HepG2 (cell line): ENCODE data around the gene GJB6. TPM values are rescaled to one million over a fixed set of nuclear protein-coding genes. Genes with fewer than 3 reads are reported as not detected.

Source experiments
- ATAC-seq: fragments of 200-7000 bp; cut with Tn5 transposase; 3 replicates; pipeline ENCODE4 v1.9.1; 2020; ENCODE audit warnings: mild to moderate bottlenecking, moderate library complexity
- BruUV-seq: library from RNA; stranded (reverse); fragments of 400-500 nt; replicated peaks from 2 replicates; lab custom pipeline; 2021; lab: Mats Ljungman, UMichigan
- CTCF ChIA-PET: fragments of 300-600 bp; formaldehyde crosslinking; extraction: SDS; loops from one replicate; lab custom pipeline; 2021; ENCODE audit warnings: low total read pairs, inconsistent platforms, low intra/inter-chr PET ratio; lab: Yijun Ruan, JAX
- POLR2A ChIA-PET: fragments of 350-600 bp; sonication (Branson Sonifier 250); formaldehyde crosslinking; loops from one replicate; lab custom pipeline; 2020; ENCODE audit warnings: antibody characterized with exemption, inconsistent platforms; lab: Yijun Ruan, JAX
- DNase-seq: peaks from one replicate; pipeline ENCODE4 v3.0.0-alpha.2; 2015; ENCODE audit warnings: low spot score
- FAIRE-seq: peaks from 3 replicates; lab custom pipeline; 2011; peaks lifted over from hg19 to GRCh38; lab: Jason Lieb, UNC
- H2AFZ ChIP-seq: one replicate; pipeline ENCODE4 v1.6.1; 2011; ENCODE audit warnings: low read length, inconsistent platforms
- H3K27ac ChIP-seq: fragments of 300-600 bp; 3 replicates; pipeline ENCODE4 v1.8.0; 2011; ENCODE audit warnings: mixed run types, mild to moderate bottlenecking, mixed read lengths, low read length, inconsistent platforms; ENCODE audit not compliant: insufficient read depth; ENCODE audit errors: extremely low read length
- H3K27me3 ChIP-seq, 2 experiments: fragments of 200-600 bp in 1 of 2; 2 replicates in 1 of 2; 3 replicates in 1 of 2; pipeline versions ENCODE4 v1.6.0 to v1.8.0; 2011; ENCODE audit warnings: low read length in 2 of 2, mild to moderate bottlenecking in 2 of 2, moderate library complexity in 2 of 2, inconsistent platforms in 1 of 2; ENCODE audit not compliant: insufficient read depth in 2 of 2, control insufficient read depth in 1 of 2
- H3K36me3 ChIP-seq, 2 experiments: fragments of 200-600 bp in 1 of 2; replicated peaks in 1 of 2; 2 replicates in 1 of 2; 3 replicates in 1 of 2; pipeline versions ENCODE4 v1.5.1 to v1.8.0; 2011; ENCODE audit warnings: low read length in 2 of 2, inconsistent platforms in 1 of 2; ENCODE audit not compliant: insufficient read depth in 2 of 2, control insufficient read depth in 1 of 2
- H3K4me1 ChIP-seq: 2 replicates; pipeline ENCODE4 v1.5.1; 2012; ENCODE audit warnings: low read length, inconsistent platforms; ENCODE audit not compliant: insufficient read depth
- H3K4me2 ChIP-seq: 2 replicates; pipeline ENCODE4 v1.6.0; 2011; ENCODE audit warnings: low read depth, low read length, inconsistent platforms
- H3K4me3 ChIP-seq, 3 experiments: fragments of 200-600 bp in 1 of 3; sonication (generic), shearing (Covaris generic) in 1 of 3; replicated peaks in 1 of 3; 2 replicates each; pipeline ENCODE4 v1.5.1; 2011 to 2016; ENCODE audit warnings: low read length in 3 of 3, inconsistent platforms in 2 of 3, low read depth in 2 of 3, mild to moderate bottlenecking in 2 of 3, control low read depth in 1 of 3, mixed read lengths in 1 of 3; ENCODE audit not compliant: insufficient read depth in 1 of 3
- H3K79me2 ChIP-seq: one replicate; pipeline ENCODE4 v1.6.1; 2011; ENCODE audit warnings: low read length, inconsistent platforms; ENCODE audit not compliant: insufficient read depth
- H3K9ac ChIP-seq: 2 replicates; pipeline ENCODE4 v1.6.0; 2011; ENCODE audit warnings: mild to moderate bottlenecking, low read depth, low read length, inconsistent platforms; ENCODE audit not compliant: insufficient read depth
- H3K9me3 ChIP-seq: 2 replicates; pipeline ENCODE4 v1.5.1; 2012; ENCODE audit warnings: mild to moderate bottlenecking, low read length
- H4K20me1 ChIP-seq: 2 replicates; pipeline ENCODE4 v1.6.0; 2011; ENCODE audit warnings: inconsistent platforms, mild to moderate bottlenecking, low read length, moderate library complexity; ENCODE audit not compliant: insufficient read depth
- ATF3 ChIP-seq: sonication (generic); formaldehyde crosslinking; IDR thresholded peaks from 2 replicates; pipeline ENCODE4 v1.4.0; 2020; ENCODE audit warnings: missing genetic modification reagents
- ATF4 ChIP-seq, 2 experiments: fragments of 450-650 bp in 1 of 2; sonication (generic) in 1 of 2; formaldehyde crosslinking; IDR thresholded peaks; 2 replicates each; pipeline versions ENCODE4 v1.5.0 to v1.8.0; 2020 to 2022; ENCODE audit warnings: mild to moderate bottlenecking in 1 of 2, missing genetic modification reagents in 1 of 2
- CHD2 ChIP-seq: IDR thresholded peaks from 2 replicates; pipeline ENCODE4 v1.6.1; 2011; ENCODE audit warnings: low read depth, low read length, improper control_type of control experiment
- CREB3 ChIP-seq: sonication (generic); formaldehyde crosslinking; IDR thresholded peaks from 2 replicates; pipeline ENCODE4 v1.5.0; 2020; ENCODE audit warnings: missing genetic modification reagents
- GLMP ChIP-seq: sonication (generic); formaldehyde crosslinking; IDR thresholded peaks from 2 replicates; pipeline ENCODE4 v1.9.0; 2021; ENCODE audit warnings: missing genetic modification reagents, mild to moderate bottlenecking, borderline replicate concordance
- HMG20B ChIP-seq: conservative IDR thresholded peaks from 2 replicates; pipeline ENCODE4 v1.6.1; 2016; ENCODE audit warnings: missing genetic modification reagents, missing compliant biosample characterization
- KLF11 ChIP-seq: IDR thresholded peaks from 2 replicates; pipeline ENCODE4 v1.6.1; 2016; ENCODE audit warnings: missing compliant biosample characterization
- MLLT10 ChIP-seq: sonication (generic); formaldehyde crosslinking; IDR thresholded peaks from 2 replicates; pipeline ENCODE4 v1.4.0; 2020; ENCODE audit warnings: missing genetic modification reagents
- MXD4 ChIP-seq: IDR thresholded peaks from 2 replicates; pipeline ENCODE4 v1.6.1; 2016; ENCODE audit warnings: mild to moderate bottlenecking, missing biosample characterization, missing genetic modification reagents
- SMARCC2 ChIP-seq: fragments of 450-650 bp; IDR thresholded peaks from 2 replicates; pipeline ENCODE4 v1.6.1; 2017; ENCODE audit warnings: antibody characterized with exemption, mild to moderate bottlenecking
- SP2 ChIP-seq: sonication (generic); formaldehyde crosslinking; IDR thresholded peaks from 2 replicates; pipeline ENCODE4 v1.5.1; 2020; ENCODE audit warnings: mild to moderate bottlenecking, missing genetic modification reagents
- ZEB1 ChIP-seq: IDR thresholded peaks from 2 replicates; pipeline ENCODE4 v1.6.1; 2012; ENCODE audit warnings: mild to moderate bottlenecking, low read depth, inconsistent platforms; ENCODE audit not compliant: insufficient replicate concordance
- ZNF383 ChIP-seq: sonication (generic); formaldehyde crosslinking; IDR thresholded peaks from 2 replicates; pipeline ENCODE4 v1.4.0; 2020; ENCODE audit warnings: missing genetic modification reagents, mild to moderate bottlenecking, borderline replicate concordance
- ZNF501 ChIP-seq: sonication (generic); formaldehyde crosslinking; IDR thresholded peaks from 2 replicates; pipeline ENCODE4 v1.5.1; 2020; ENCODE audit warnings: mild to moderate bottlenecking, moderate library complexity, missing genetic modification reagents
- ZNF672 ChIP-seq: sonication (generic); formaldehyde crosslinking; IDR thresholded peaks from 2 replicates; pipeline ENCODE4 v1.8.1; 2022; ENCODE audit warnings: missing genetic modification reagents
- ZNF83 ChIP-seq: sonication (generic); formaldehyde crosslinking; IDR thresholded peaks from 2 replicates; pipeline ENCODE4 v1.4.0; 2020; ENCODE audit warnings: missing genetic modification reagents, mild to moderate bottlenecking, borderline replicate concordance
- WGBS: methylation state at CpG from one replicate; pipeline ENCODE4 v1.1.6; 2017; ENCODE audit warnings: low lambda C conversion rate; 5-methylcytosine and 5-hydroxymethylcytosine counted together
- in situ Hi-C: cut with HindIII; loops from 2 replicates; pipeline ENCODE4 v1.10.0; 2017; ENCODE audit warnings: low pct_unique_long_range_greater_than_20kb; ENCODE audit not compliant: extremely low pct_ligation_motif_present
- intact Hi-C: fragments of 100-400 bp; cut with micrococcal nuclease; formaldehyde crosslinking; loops from one replicate; pipeline ENCODE4 v1.10.0; 2022; ENCODE audit not compliant: unreplicated experiment
- polyA plus RNA-seq, 8 experiments: library from polyadenylated mRNA; depleted of rRNA in 3 of 8; stranded (reverse) in 7 of 8; unstranded in 1 of 8; fragments of >200 nt; fragmentation: Illumina TruSeq in 4 of 8; extraction: Trizol in 4 of 8; gene quantifications; 2 replicates each; pipeline versions ENCODE4 v1.2.1 to v1.2.3, GENCODE V29; 2011 to 2016; ENCODE audit warnings: low read depth in 4 of 8, missing spikeins in 1 of 8, mixed read lengths in 1 of 8; ENCODE audit not compliant: insufficient read depth in 1 of 8
- total RNA-seq, 5 experiments: library from RNA; depleted of rRNA; stranded (reverse); fragments of >200 nt; fragmentation: Illumina TruSeq; extraction: Trizol; gene quantifications; 2 replicates each; pipeline ENCODE4 v1.2.3, GENCODE V29; 2016; ENCODE audit warnings: low read depth in 1 of 5

GJB6 gene
- total and polyA plus RNA-seq, 2 of the 13 experiments (the other 11 are each of a cell fraction or from before 2014, with no cell fraction given) = not detected

GRCh38 chr13:20239748-20240147 is 7.6 kb upstream of the GJB6 start:
- Histone ChIP-seq H3K4me2 (no peak overlapping the region), H3K79me2 (no peaks in the 10 kb centered on the region), H3K4me3 (no peak overlapping the region), H4K20me1 (peaks cover 2% of the 10 kb centered on the region; the same call in 1 of the 2 replicates), H3K4me1 (peaks cover 6% of the 10 kb centered on the region; the same call in 1 of the 2 replicates), H3K9ac (no peak overlapping the region), H3K27me3 (no peaks in the 10 kb centered on the region; a peak in 3 of 5 replicates), H3K9me3 (no peaks in the 10 kb centered on the region), H2AFZ (no peak overlapping the region), H3K36me3 (no peaks in the 10 kb centered on the region), H3K27ac (no peak overlapping the region)
- FAIRE-seq (no peak), ATAC-seq (no peak; the same call in 2 of the 3 replicates), DNase-seq (no peak)
- CTCF ChIA-PET = no interaction called here
- TF ChIP-seq ATF4 (CRISPR knock-in tag; IDR thresholded peaks at IDR 0.05) = no peak
- TF ChIP-seq HMG20B = no peak
- TF ChIP-seq SP2 (CRISPR knock-in tag) = no peak
- TF ChIP-seq GLMP (CRISPR knock-in tag) = no peak
- no peak for TF ChIP-seq ZNF83 (CRISPR knock-in tag)
- TF ChIP-seq MXD4 (CRISPR knock-in tag) = no peak
- TF ChIP-seq ZNF672 (CRISPR knock-in tag) = no peak
- TF ChIP-seq KLF11 = no peak
- TF ChIP-seq ZEB1 = no peak
- TF ChIP-seq CREB3 (CRISPR knock-in tag) = no peak
- no peak for TF ChIP-seq ATF3 (CRISPR knock-in tag)
- TF ChIP-seq SMARCC2 = no peak
- TF ChIP-seq ZNF501 = no peak
- no peak for TF ChIP-seq CHD2
- TF ChIP-seq MLLT10 (CRISPR knock-in tag) = no peak
- no peak for TF ChIP-seq ZNF383
- in situ Hi-C loops (no loop called here), intact Hi-C loops (no loop called here)
- POLR2A ChIA-PET = no interaction called here
- BruUV-seq = no TSS peak
- whole genome bisulfite sequencing = 32% methylated on average over 4 of the region's 6 CpGs
